Lower leg skin (tissue), 4 donors: Measurements from ENCODE around the gene SERINC2. TPM values are rescaled to one million over a fixed set of nuclear protein-coding genes. Genes with fewer than 3 reads are reported as not detected.

Experiments
- DNase-seq, 2 donors: peaks; one replicate each; pipeline ENCODE4 v3.0.0-alpha.2; 2019; ENCODE audit warnings: low spot score in 2 of 2
- H3K4me3 ChIP-seq: fragments of 200-600 bp; sonication (generic); 2 replicates; pipeline ENCODE4 v1.5.1; 2017; ENCODE audit warnings: mild to moderate bottlenecking, low read depth; ENCODE audit not compliant: poor library complexity, severe bottlenecking
- CTCF ChIP-seq, 3 donors: fragments of 450-650 bp; IDR thresholded peaks; one replicate each; pipeline ENCODE4 v1.5.1; 2016; ENCODE audit warnings: antibody characterized with exemption in 3 of 3, mild to moderate bottlenecking in 3 of 3, moderate library complexity in 2 of 3
- POLR2A ChIP-seq, 2 donors: fragments of 450-650 bp; IDR thresholded peaks; one replicate each; pipeline ENCODE4 v1.6.1; 2016 to 2017; ENCODE audit warnings: antibody characterized with exemption in 2 of 2, mild to moderate bottlenecking in 1 of 2, moderate library complexity in 1 of 2
- WGBS, 2 donors: methylation state at CpG; one replicate each; pipeline ENCODE4 v1.1.5; 2018; 5-methylcytosine and 5-hydroxymethylcytosine counted together
- intact Hi-C: fragments of 100-400 bp; cut with DNase I; formaldehyde crosslinking; loops from one replicate; pipeline ENCODE4 v1.15.0; 2023; ENCODE audit warnings: low total_unique reads
- total RNA-seq, 4 donors: library from RNA; depleted of rRNA; stranded (reverse); fragments of >200 nt; gene quantifications; one replicate each; pipeline ENCODE4 v1.1.0, GENCODE V29; 2016

SERINC2 gene
- total RNA-seq, 4 donors from 2014 or later: 51.4 to 85.4 (median 60.6) TPM

DNA sequence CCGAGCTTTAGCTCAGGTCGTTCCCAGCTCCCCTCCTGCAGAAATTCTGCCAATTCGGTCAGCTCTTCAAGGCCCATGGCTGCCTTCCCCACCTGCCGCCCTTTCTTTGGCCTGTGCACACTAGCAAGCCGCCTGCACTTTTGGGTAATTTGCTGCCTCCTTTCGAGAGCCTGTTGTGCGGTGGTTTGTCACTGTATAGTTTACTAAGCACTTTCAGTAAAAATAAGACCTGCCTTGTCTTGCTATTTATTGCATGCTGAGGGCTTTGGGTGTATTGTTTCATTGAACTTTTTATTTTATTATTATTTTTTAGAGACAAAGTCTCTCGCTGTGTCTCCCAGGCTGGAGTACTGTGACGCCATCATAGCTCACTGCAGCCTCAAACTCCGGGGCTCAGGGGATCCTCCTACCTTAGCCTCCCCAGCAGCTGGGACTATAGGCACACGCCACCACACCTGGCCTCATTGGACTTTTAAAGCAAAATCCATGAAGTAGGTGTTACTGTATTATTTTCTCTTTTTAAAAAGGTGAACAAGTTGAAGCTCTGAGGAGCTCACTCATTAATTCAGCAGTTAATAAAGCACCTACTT lies 39.0 kb upstream of the SERINC2 start:
- DNase-seq: peak in 1 of 2 donors; percentile 69
- TF ChIP-seq POLR2A (IDR thresholded peaks at IDR 0.05) (no peak), CTCF (IDR thresholded peaks at IDR 0.05) (no peak)
- H3K4me3 ChIP-seq: no peak overlapping the region
- WGBS, 2 donors: 32 to 37% methylated on average over 11 of the region's 11 CpGs
- intact Hi-C loops: no loop called here

DNA sequence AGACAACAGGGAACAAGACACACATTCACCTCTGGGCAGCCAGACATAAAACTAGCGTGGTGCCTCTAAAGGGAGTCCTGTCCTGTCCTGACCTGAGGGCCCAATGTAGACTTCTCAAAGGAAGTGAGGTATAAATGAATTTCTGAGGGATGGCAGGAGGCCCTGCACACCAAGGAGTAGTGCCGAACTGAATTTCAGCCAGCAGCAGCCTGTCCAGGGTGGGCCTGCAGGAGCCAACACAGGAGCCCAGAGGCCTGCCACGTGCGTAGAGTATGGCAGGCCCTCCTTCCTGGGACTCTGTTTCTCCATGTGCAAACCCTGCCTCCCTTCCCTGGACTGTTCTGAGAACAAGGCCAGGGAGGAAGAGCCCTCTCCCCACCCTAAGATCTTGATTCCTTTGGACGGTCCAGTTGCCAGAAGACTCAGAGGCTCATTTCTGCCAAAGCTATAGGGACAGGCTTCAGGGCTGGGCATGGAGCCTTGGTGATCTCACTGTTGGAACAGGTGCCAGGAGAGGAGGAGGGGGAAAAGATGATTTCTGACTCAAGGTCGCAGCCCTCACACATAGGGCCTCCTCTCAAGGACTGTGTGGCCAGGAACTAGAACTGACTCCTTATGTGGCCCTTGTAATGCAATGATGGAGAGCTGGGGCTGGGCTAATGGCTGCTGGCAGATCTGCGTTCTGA lies 38.4 kb upstream of the SERINC2 start:
- intact Hi-C loops: no loop called here
- H3K4me3 ChIP-seq: no peak overlapping the region
- TF ChIP-seq CTCF (IDR thresholded peaks at IDR 0.05): no peak
- TF ChIP-seq POLR2A (IDR thresholded peaks at IDR 0.05): no peak
- 58 to 66% methylated on average over 7 of the region's 7 CpGs for WGBS, 2 donors
- DNase-seq: peak in 1 of 2 donors; percentile 84

DNA sequence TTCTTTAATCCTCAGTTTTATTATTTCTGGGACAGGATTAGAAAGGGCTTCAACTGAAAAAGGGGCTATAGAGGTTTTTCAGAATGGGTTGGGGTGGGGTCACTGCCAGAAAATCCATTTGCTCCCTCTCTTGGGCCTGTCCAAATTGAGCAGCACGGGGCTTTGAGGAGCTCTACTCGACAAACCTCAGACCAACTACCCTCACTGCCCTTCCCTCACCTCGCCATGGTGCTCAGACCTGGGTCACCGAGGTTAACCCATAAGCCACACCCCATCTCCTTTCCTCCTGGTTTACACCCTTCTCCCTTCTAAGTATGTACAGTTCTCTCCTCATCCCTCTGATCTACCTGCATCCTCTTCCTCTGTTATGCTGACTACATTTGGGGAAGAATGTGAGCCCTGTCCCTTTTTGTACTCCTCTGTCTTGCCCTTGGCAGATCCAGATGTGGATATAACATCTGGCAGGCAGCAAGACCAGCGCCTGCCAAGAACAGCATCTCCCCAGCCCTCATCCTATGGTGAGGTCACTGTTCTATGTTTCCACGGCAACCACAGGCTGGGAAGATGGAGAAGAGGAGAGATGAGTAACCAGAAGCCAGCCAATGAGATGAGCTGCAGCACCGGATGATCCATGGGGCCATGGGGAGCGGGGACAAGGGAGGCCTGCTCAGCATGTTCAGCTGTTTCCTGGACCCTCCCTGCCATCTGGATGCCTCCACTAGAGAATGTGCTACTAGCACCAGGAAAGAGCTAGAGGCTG lies 36.5 kb upstream of the SERINC2 start:
- intact Hi-C loops: no loop called here
- 56 to 71% methylated on average over 8 of the region's 8 CpGs for WGBS, 2 donors
- DNase-seq: peak in 1 of 2 donors; percentile 78
- no peak overlapping the region for H3K4me3 ChIP-seq
- TF ChIP-seq POLR2A (IDR thresholded peaks at IDR 0.05) (no peak), CTCF (IDR thresholded peaks at IDR 0.05) (no peak)

DNA sequence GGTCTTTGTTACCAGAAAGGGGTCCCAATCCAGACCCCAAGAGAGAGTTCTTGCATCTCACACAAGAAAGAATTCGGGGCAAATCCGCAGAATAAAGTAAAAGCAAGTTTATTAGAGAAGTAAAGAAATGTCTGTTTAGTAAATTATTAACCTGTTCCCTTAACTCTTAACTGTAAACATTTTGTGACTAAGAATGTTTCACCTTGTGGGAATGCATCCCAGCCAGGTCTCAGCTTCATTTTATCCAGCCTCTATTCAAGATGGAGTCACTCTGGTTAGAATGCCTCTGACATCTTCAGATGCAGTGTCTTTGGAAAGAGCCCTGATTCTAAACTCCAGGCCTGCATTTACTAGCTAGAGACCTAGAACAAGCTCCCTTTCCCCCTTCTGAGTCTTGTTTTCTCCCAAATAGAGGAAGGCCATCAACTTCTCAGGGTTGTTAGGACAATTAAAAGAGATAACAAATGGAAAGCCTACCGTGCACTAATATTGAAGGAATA lies 35.6 kb upstream of the SERINC2 start:
- 94% methylated on average over 3 of the region's 3 CpGs for WGBS, 2 donors
- H3K4me3 ChIP-seq: no peak overlapping the region
- TF ChIP-seq CTCF (IDR thresholded peaks at IDR 0.05): no peak
- TF ChIP-seq POLR2A (IDR thresholded peaks at IDR 0.05): no peak
- DNase-seq: no peak
- intact Hi-C loops: no loop called here

GRCh38 chr1:31378001-31378400 lies 35.0 kb upstream of the SERINC2 start:
- DNase-seq: peak in 1 of 2 donors; percentile 25
- intact Hi-C loops: no loop called here
- H3K4me3 ChIP-seq: no peak overlapping the region
- TF ChIP-seq CTCF (IDR thresholded peaks at IDR 0.05) (no peak), POLR2A (IDR thresholded peaks at IDR 0.05) (no peak)
